Neuronal stem cell (in vitro differentiated cells): Measurements from ENCODE around the gene ZMIZ1.

Experiments used
- DNase-seq: peaks from one replicate; pipeline ENCODE4 v3.0.0-alpha.2; 2013; ENCODE audit warnings: low spot score
- H2AFZ ChIP-seq: one replicate; pipeline ENCODE4 v1.6.1; 2013; ENCODE audit warnings: mild to moderate bottlenecking, low read length, inconsistent platforms
- H2AK5ac ChIP-seq: 2 replicates; pipeline ENCODE4 v1.6.1; 2013; ENCODE audit warnings: low read depth, mild to moderate bottlenecking, inconsistent platforms, low read length, moderate library complexity, mixed read lengths
- H2BK120ac ChIP-seq: 2 replicates; pipeline ENCODE4 v1.6.1; 2013; ENCODE audit warnings: low read depth, mild to moderate bottlenecking, inconsistent platforms, low read length, moderate library complexity, mixed read lengths
- H2BK12ac ChIP-seq: one replicate; pipeline ENCODE4 v1.6.1; 2013; ENCODE audit warnings: low read length, inconsistent platforms
- H2BK15ac ChIP-seq: 2 replicates; pipeline ENCODE4 v1.6.1; 2013; ENCODE audit warnings: mild to moderate bottlenecking, low read length, inconsistent platforms, mixed read lengths
- H2BK5ac ChIP-seq: one replicate; pipeline ENCODE4 v1.6.1; 2013; ENCODE audit warnings: inconsistent platforms, mild to moderate bottlenecking, low read length, moderate library complexity
- H3K14ac ChIP-seq: one replicate; pipeline ENCODE4 v1.6.1; 2013; ENCODE audit warnings: low read length, inconsistent platforms
- H3K18ac ChIP-seq: 2 replicates; pipeline ENCODE4 v1.6.1; 2013; ENCODE audit warnings: low read length, inconsistent platforms
- H3K23ac ChIP-seq: 2 replicates; pipeline ENCODE4 v1.6.1; 2013; ENCODE audit warnings: low read depth, mild to moderate bottlenecking, mixed read lengths, low read length, inconsistent platforms; ENCODE audit not compliant: poor library complexity
- H3K27ac ChIP-seq: replicated peaks from 3 replicates; pipeline ENCODE4 v1.5.1; 2013; ENCODE audit warnings: low read length, inconsistent platforms
- H3K27me3 ChIP-seq, 3 experiments: 2 replicates each; pipeline ENCODE4 v1.6.1; 2013; ENCODE audit warnings: low read length in 3 of 3, mild to moderate bottlenecking in 2 of 3, inconsistent platforms in 1 of 3, low read depth in 1 of 3, mixed read lengths in 1 of 3, moderate library complexity in 1 of 3; ENCODE audit not compliant: control insufficient read depth in 3 of 3, insufficient read depth in 3 of 3
- H3K36me3 ChIP-seq, 2 donors: replicated peaks in 1 of 2; 2 replicates each; pipeline ENCODE4 v1.6.1; 2013; ENCODE audit warnings: low read length in 2 of 2; ENCODE audit not compliant: control insufficient read depth in 2 of 2, insufficient read depth in 2 of 2
- H3K4ac ChIP-seq: 2 replicates; pipeline ENCODE4 v1.6.1; 2013; ENCODE audit warnings: inconsistent platforms, mild to moderate bottlenecking, low read length, moderate library complexity
- H3K4me1 ChIP-seq, 2 donors: 1 replicate in 1 of 2; 2 replicates in 1 of 2; pipeline ENCODE4 v1.6.1; 2013; ENCODE audit warnings: low read length in 2 of 2, low read depth in 1 of 2; ENCODE audit not compliant: control insufficient read depth in 2 of 2, insufficient read depth in 1 of 2
- H3K4me2 ChIP-seq: one replicate; pipeline ENCODE4 v1.6.1; 2013; ENCODE audit warnings: mild to moderate bottlenecking, low read length, inconsistent platforms; ENCODE audit not compliant: insufficient read depth, poor library complexity, severe bottlenecking
- H3K4me3 ChIP-seq, 2 donors: 2 replicates each; pipeline ENCODE4 v1.5.1; 2013; ENCODE audit warnings: low read length in 2 of 2, mild to moderate bottlenecking in 2 of 2, inconsistent platforms in 1 of 2, moderate library complexity in 1 of 2
- H3K79me1 ChIP-seq: one replicate; pipeline ENCODE4 v1.6.1; 2013; ENCODE audit warnings: low read depth, mild to moderate bottlenecking, inconsistent platforms, low read length, moderate library complexity
- H3K9ac ChIP-seq: one replicate; pipeline ENCODE4 v1.6.1; 2013; ENCODE audit warnings: mild to moderate bottlenecking, low read depth, low read length, inconsistent platforms; ENCODE audit not compliant: poor library complexity
- H3K9me3 ChIP-seq, 2 donors: replicated peaks in 1 of 2; 2 replicates each; pipeline versions ENCODE3 to v1.6.1; 2013; ENCODE audit warnings: low read length in 2 of 2, mild to moderate bottlenecking in 2 of 2, inconsistent platforms in 1 of 2, low read depth in 1 of 2, mixed read lengths in 1 of 2, moderate library complexity in 1 of 2; ENCODE audit not compliant: control insufficient read depth in 2 of 2, insufficient read depth in 1 of 2
- H4K8ac ChIP-seq: one replicate; pipeline ENCODE4 v1.6.1; 2013; ENCODE audit warnings: low read depth, mild to moderate bottlenecking, inconsistent platforms, low read length, moderate library complexity
- H4K91ac ChIP-seq: one replicate; pipeline ENCODE4 v1.6.1; 2013; ENCODE audit warnings: low read length, low read depth, mild to moderate bottlenecking, inconsistent platforms; ENCODE audit not compliant: poor library complexity
- WGBS, 2 donors: extraction: QIAGEN DNeasy Blood & Tissue Kit; methylation state at CpG; one replicate each; pipeline ENCODE4 v1.1.7; 2013; ENCODE audit warnings: missing lambda C conversion rate in 2 of 2, mixed read lengths in 1 of 2; ENCODE audit not compliant: insufficient read length in 2 of 2, insufficient replicate concordance in 1 of 2; ENCODE audit errors: extremely low coverage in 2 of 2; 5-methylcytosine and 5-hydroxymethylcytosine counted together

The ZMIZ1 gene

DNA sequence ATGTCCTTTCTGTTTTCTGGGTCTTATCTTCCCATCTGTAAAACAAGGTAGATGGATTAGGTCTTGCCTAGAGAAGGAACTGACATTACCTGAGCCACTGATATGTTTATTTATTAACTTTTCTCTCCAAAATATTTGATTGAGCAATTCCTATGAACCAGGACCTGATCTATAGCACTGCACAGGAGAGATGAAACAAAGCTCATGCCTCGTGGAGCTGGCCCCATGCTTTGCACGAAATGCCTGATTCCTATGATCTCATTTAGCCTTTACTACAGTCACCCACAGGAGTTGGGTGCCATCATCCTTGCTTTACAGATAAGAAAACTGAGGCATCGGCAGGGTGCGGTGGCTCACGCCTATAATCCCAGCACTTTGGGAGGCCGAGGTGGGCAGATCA, 48.2 kb upstream of the ZMIZ1 start:
- Histone ChIP-seq H4K91ac (no peak overlapping the region), H3K14ac (no peak overlapping the region), H3K36me3 (no peaks in the 10 kb centered on the region), H2BK120ac (no peak overlapping the region), H3K4me3 (no peak overlapping the region), H3K18ac (no peak overlapping the region), H3K27me3 (peaks cover 0 to 10% (median 0%) of the 10 kb centered on the region in 3 experiments), H3K23ac (no peak overlapping the region), H2BK15ac (no peak overlapping the region), H3K9me3 (no peaks in the 10 kb centered on the region), H2AFZ (no peak overlapping the region), H3K27ac (no peak overlapping the region), H2BK12ac (no peak overlapping the region), H2BK5ac (no peak overlapping the region), H2AK5ac (no peak overlapping the region), H4K8ac (no peak overlapping the region), H3K4ac (no peak overlapping the region), H3K4me2 (no peak overlapping the region), H3K9ac (no peak overlapping the region), H3K4me1 (peaks cover 8 to 12% of the 10 kb centered on the region in 2 donors), H3K79me1 (no peaks in the 10 kb centered on the region)
- no CpG with 5 or more reads among the region's 6 CpGs for WGBS, 2 donors
- DNase-seq = no peak

DNA sequence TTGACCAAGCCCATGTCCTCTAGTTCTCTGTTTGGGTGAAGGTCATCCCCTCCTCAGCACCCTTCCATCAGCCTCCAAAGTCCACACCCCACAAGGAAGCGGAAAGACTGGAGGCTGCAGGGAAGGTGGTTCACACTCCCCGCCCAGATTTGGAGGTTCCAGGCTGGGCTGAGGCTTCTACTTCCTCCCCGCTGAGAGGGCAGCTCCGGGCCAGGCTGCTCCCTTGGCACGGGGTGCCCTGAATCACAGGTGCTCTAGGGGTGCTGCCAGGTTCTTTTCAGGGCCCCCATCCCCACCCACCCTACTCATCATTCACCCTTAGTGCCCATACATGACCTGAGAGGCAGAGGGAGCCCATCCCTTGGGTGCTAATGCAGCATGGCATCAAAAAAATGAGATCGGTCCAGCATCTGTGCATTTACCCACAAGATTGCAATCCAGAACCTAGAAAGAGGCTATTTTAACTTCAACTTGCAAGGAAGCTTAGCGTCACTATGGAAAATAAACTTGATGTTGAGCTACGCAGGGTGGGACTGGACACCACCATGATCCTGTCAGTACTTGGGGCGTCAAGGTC, 47.3 kb upstream of the ZMIZ1 start:
- no peak overlapping the region for H3K9ac ChIP-seq
- no peak overlapping the region for H3K4me2 ChIP-seq
- no peaks in the 10 kb centered on the region for H3K9me3 ChIP-seq
- H2BK5ac ChIP-seq = no peak overlapping the region
- H3K36me3 ChIP-seq = no peaks in the 10 kb centered on the region
- H3K23ac ChIP-seq = no peak overlapping the region
- H3K79me1 ChIP-seq = no peaks in the 10 kb centered on the region
- peaks cover 0 to 3% (median 1%) of the 10 kb centered on the region in 3 experiments for H3K27me3 ChIP-seq
- no peak overlapping the region for H2BK15ac ChIP-seq
- H2BK12ac ChIP-seq = no peak overlapping the region
- H3K14ac ChIP-seq = no peak overlapping the region
- no peak overlapping the region for H4K91ac ChIP-seq
- no peak overlapping the region for H2AK5ac ChIP-seq
- peak overlapping the region; percentile 23 for H3K18ac ChIP-seq
- no peak overlapping the region for H3K4ac ChIP-seq
- no peak overlapping the region for H2BK120ac ChIP-seq
- no peak overlapping the region for H4K8ac ChIP-seq
- H3K4me3 ChIP-seq = no peak overlapping the region
- WGBS, 2 donors = no CpG with 5 or more reads among the region's 9 CpGs
- no peak overlapping the region for H2AFZ ChIP-seq
- peaks cover 8 to 14% of the 10 kb centered on the region in 2 donors for H3K4me1 ChIP-seq
- no peak for DNase-seq
- H3K27ac ChIP-seq = no peak overlapping the region

DNA sequence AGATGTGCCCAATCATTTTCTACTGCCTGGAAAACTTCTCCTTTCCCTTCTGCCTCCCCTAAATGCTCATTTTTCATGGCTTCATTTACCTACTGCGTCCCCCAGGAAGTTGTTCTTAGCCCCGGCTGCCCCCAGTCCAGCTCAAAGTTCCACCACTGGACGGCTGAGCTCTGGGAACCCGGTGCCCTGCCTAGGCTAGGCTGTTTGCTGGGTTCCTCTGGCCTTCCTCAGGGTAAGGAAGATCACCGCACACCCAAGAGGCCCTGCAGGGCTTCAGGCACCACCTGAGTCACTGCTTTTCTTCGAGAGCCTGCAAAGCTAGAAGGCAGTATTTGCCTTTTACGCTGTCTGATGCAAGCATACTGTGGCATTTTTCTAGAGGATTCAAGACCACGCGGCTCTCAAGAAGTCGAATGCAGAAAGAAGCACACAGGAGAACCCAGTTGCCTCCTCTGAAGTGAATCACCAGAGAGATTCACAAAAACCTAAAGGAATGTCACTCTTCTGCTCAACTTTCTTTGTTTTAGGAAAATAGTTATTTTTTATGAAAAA, 46.7 kb upstream of the ZMIZ1 start:
- no peak overlapping the region for H3K18ac ChIP-seq
- no peak overlapping the region for H2BK15ac ChIP-seq

DNA sequence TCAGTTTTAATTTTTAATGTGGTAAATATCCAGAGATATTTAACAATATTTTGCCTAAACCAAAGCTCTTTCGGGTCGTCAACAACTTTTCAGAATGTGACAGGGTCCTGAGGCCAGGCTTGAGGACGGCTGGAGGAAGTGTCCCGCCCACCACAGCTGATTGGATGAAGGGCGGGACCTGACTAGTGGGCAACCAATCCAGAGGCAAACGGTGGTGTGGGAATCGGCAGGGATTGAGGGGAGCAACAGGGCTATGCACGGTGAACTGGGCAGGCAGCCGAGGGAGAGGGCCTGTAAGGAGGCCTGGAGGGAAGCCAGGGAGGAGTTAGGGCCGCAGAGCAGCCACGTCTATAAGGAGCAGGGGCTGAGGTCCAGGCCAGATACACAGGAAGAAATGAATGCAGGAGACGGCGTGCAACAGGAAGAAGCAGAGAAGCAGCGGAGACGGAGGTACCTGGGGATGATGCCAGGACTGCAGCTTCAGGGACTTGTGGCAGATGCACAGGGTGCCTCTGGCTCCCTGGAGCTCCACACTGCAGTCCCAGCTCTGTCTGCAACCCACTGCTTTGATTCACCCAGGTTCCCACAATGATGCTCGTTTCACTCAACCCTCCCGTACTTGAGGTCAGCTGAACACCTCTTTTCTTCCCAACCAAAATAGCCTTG, 46.1 kb upstream of the ZMIZ1 start:
- Histone ChIP-seq H3K18ac (no peak overlapping the region), H3K4me3 (no peak overlapping the region), H3K27ac (no peak overlapping the region), H2AK5ac (peak overlapping the region; percentile 40), H3K36me3 (no peaks in the 10 kb centered on the region), H4K8ac (no peak overlapping the region), H2BK15ac (no peak overlapping the region), H3K27me3 (peaks cover 0 to 3% (median 1%) of the 10 kb centered on the region in 3 experiments), H3K4ac (no peak overlapping the region), H3K4me1 (peaks cover 8 to 18% of the 10 kb centered on the region in 2 donors), H4K91ac (no peak overlapping the region), H2AFZ (no peak overlapping the region), H2BK5ac (no peak overlapping the region), H3K79me1 (no peaks in the 10 kb centered on the region), H3K14ac (no peak overlapping the region), H2BK12ac (no peak overlapping the region), H3K4me2 (no peak overlapping the region), H3K9ac (no peak overlapping the region), H3K9me3 (no peaks in the 10 kb centered on the region), H2BK120ac (no peak overlapping the region), H3K23ac (peak overlapping the region; percentile 21)
- no peak for DNase-seq
- WGBS, 2 donors = no CpG with 5 or more reads among the region's 17 CpGs

More for the DNA sequence above, 46.7 kb upstream of the ZMIZ1 start:
- no peak overlapping the region for H3K4ac ChIP-seq
- no peak overlapping the region for H3K27ac ChIP-seq
- H3K4me3 ChIP-seq = no peak overlapping the region
- H2BK120ac ChIP-seq = no peak overlapping the region
- H2AK5ac ChIP-seq = no peak overlapping the region
- H2AFZ ChIP-seq = no peak overlapping the region
- no peak overlapping the region for H3K14ac ChIP-seq
- no peaks in the 10 kb centered on the region for H3K9me3 ChIP-seq
- peaks cover 0 to 3% (median 1%) of the 10 kb centered on the region in 3 experiments for H3K27me3 ChIP-seq
- WGBS, 2 donors = no CpG with 5 or more reads among the region's 10 CpGs
- H3K36me3 ChIP-seq = no peaks in the 10 kb centered on the region
- peaks cover 8 to 14% of the 10 kb centered on the region in 2 donors for H3K4me1 ChIP-seq
- no peak overlapping the region for H3K4me2 ChIP-seq
- H4K8ac ChIP-seq = no peak overlapping the region
- no peak overlapping the region for H3K9ac ChIP-seq
- H2BK5ac ChIP-seq = no peak overlapping the region
- no peaks in the 10 kb centered on the region for H3K79me1 ChIP-seq
- no peak overlapping the region for H4K91ac ChIP-seq
- no peak overlapping the region for H3K23ac ChIP-seq
- no peak overlapping the region for H2BK12ac ChIP-seq
- DNase-seq = no peak
